Smooth muscle cell of bladder (primary cell): ENCODE data around the gene PPP4R3A. TPM values are rescaled to one million over a fixed set of nuclear protein-coding genes. Genes with fewer than 3 reads are reported as not detected.

Source experiments
- total RNA-seq: library from RNA; depleted of rRNA; stranded (reverse); fragments of >200 nt; gene quantifications from 2 replicates; pipeline ENCODE4 v1.2.3, GENCODE V29; 2014

Gene PPP4R3A
- total RNA-seq, result 40.8 and 53.4 TPM in 2 replicates

DNA sequence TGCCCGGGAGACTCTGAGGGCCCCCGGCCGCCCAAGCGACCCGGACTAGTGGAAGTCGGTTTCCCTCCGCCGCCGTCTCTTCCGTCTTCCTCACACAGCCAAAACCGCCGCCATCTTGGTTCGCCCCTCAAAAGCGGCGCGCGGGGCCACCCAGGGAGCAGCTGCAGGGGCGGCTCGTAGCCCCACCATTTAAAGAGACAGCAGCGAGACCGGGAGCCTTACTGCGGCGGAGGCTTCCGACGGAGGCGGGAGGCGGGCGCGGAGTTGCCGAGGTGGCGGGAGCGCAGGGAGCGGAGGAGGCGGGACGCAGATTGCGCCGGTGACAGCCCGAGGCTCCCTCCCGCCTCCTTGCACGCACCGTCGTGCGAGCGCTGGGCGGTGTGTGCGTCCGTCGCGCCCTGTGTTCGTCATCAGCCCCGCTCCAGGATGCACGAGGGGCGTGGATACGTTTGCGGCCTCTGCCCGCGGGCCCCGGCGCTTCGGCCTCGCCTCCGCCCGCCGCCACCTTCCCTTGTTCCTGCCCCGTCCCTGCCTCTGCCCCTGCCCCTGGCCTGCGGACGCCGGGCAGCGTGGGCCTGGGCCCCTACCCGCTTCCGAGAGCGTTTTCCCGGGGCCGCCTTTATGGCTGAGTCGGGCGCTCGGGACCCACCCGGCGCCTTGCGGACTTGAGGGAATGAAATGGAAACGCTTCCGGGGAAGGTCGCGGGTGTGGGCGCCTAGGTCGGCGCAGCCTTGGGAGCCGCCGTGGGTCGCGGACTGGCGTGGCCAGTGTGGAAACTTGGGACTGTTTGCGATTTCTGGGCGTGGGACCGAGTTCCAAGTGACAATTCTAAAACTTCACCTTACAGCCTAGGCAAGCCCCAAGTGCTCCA is at the start of gene PPP4R3A:
Gene PPP4R3A, minus strand, starts transcription at position 140 of the 872 bp plus-strand sequence. CDS start 663 bp downstream, outside the sequence.

GRCh38 chr14:91417120-91417982 is 92.8 kb downstream of the PPP4R3A start, which contains the start of gene CCDC88C:
Gene CCDC88C (minus strand): TSS chr14:91417820. CDS start chr14:91417690, 130 bp downstream.

Other genes starting within 250 kb of the PPP4R3A start
- 0.28 and 0.85 TPM in 2 replicates for gene CCDC88C, start 92.5 kb downstream of the PPP4R3A start, total RNA-seq
- gene CATSPERB, start 221.8 kb upstream of the PPP4R3A start, total RNA-seq, result not detected in 2 replicates